Measurements from ENCODE around the gene DLG1. TPM values are rescaled to one million over a fixed set of nuclear protein-coding genes. Genes with fewer than 3 reads are reported as not detected.
A peak's percentile ranks its signal among the peaks of the same experiment; 100 is the strongest.
"Not testable (repeated sequence)": the region's sequence is repeated elsewhere in the genome, so short reads cannot be mapped to it uniquely, and the experiment has no call there.

Gene DLG1
- total RNA-seq, 4 donors from 2014 or later, result 71.4 to 90.4 (median 80.9) TPM

- Histone ChIP-seq H3K9me3 (no peaks in the 10 kb centered on the region), H3K27me3 (no peaks in the 10 kb centered on the region), H3K4me1 (peaks cover 7 to 43% (median 12%) of the 10 kb centered on the region in 3 donors), H3K27ac (peak overlapping the region; percentile 18 to 47 (median 42)), H3K36me3 (no peaks in the 10 kb centered on the region), H3K4me3 (no peak overlapping the region)
- WGBS, 2 donors (ENCODE audit: low coverage in 1 of 2), result 13 to 28% methylated on average over 5 of the region's 5 CpGs
- no peak for TF ChIP-seq CTCF (IDR thresholded peaks at IDR 0.05)
- peak; percentile 45 for TF ChIP-seq POLR2AphosphoS5 (IDR thresholded peaks at IDR 0.05)
- ATAC-seq, result peak; percentile 48
Measured at GRCh38 chr3:197216169-197216860, 82.1 kb downstream of the DLG1 start.

GRCh38 chr3:197212290-197212689 lies 86.1 kb downstream of the DLG1 start:
- WGBS, 2 donors (ENCODE audit: low coverage in 1 of 2), result 70 to 86% methylated on average over 5 of the region's 5 CpGs
- no peak for ATAC-seq
- H3K9me3 ChIP-seq, result no peaks in the 10 kb centered on the region

DNA sequence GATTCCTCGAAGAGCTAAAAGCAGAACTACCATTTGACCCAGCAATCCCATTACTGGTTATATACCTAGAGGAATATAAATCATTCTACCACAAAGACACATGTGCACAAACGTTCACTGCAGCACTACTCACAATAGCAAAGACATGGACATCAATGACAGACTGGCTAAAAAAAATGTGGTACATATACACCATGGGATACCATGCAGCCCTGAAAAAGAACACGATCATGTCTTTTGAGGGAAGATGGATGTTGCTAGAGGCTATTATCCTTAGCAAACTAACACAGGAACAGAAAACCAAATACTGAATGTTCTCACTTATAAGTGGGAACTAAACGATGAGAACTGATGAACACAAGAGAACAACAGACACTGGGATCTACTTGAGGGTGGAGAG lies 86.7 kb downstream of the DLG1 start:
- WGBS, 2 donors (ENCODE audit: low coverage in 1 of 2), result 91 to 98% methylated on average over 3 to 4 of the region's 4 CpGs
- not testable (repeated sequence) for H3K27ac ChIP-seq, H3K27me3 ChIP-seq, ATAC-seq, H3K36me3 ChIP-seq, H3K4me3 ChIP-seq, H3K9me3 ChIP-seq
- peaks cover 7 to 28% (median 7%) of the 10 kb centered on the region in 3 donors for H3K4me1 ChIP-seq

More at GRCh38 chr3:197212290-197212689, 86.1 kb downstream of the DLG1 start:
- Histone ChIP-seq H3K27me3 (no peaks in the 10 kb centered on the region), H3K36me3 (no peaks in the 10 kb centered on the region), H3K27ac (no peak overlapping the region), H3K4me1 (peaks cover 7 to 34% (median 9%) of the 10 kb centered on the region in 3 donors), H3K4me3 (no peak overlapping the region)
- no peak for TF ChIP-seq EP300 (IDR thresholded peaks at IDR 0.05)
- no peak for TF ChIP-seq POLR2AphosphoS5 (IDR thresholded peaks at IDR 0.05)
- no peak for TF ChIP-seq CTCF (IDR thresholded peaks at IDR 0.05)
- no peak for TF ChIP-seq POLR2A (IDR thresholded peaks at IDR 0.05)

GRCh38 chr3:197209366-197210260 lies 88.8 kb downstream of the DLG1 start:
- TF ChIP-seq POLR2A (IDR thresholded peaks at IDR 0.05) (no peak), CTCF (IDR thresholded peaks at IDR 0.05) (no peak), EP300 (IDR thresholded peaks at IDR 0.05) (no peak), POLR2AphosphoS5 (IDR thresholded peaks at IDR 0.05) (no peak)
- Histone ChIP-seq H3K27ac (no peak overlapping the region), H3K4me1 (peaks cover 0 to 15% (median 0%) of the 10 kb centered on the region in 3 donors), H3K27me3 (no peaks in the 10 kb centered on the region), H3K36me3 (no peaks in the 10 kb centered on the region), H3K9me3 (no peaks in the 10 kb centered on the region), H3K4me3 (no peak overlapping the region)
- no peak for ATAC-seq

DNA sequence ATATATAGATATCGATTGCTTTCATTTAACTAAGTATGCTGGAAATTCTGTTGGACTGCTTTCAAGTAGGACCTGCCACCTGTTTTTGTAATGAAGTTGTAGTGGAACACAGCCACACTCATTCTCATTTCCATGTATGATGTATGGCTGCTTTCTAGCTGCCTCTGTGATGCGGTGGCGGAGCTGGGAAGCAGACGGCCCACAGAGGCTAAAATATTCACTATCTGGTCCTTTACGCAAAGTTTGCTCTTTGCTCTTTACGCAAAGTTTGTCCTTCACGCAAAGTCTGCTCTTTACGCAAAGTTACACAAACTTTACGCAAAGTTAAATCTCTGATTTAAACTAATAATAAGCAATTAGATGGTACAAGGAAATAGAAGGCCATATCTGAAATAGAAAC lies 91.5 kb downstream of the DLG1 start:
- ATAC-seq, result no peak
- Histone ChIP-seq H3K36me3 (no peaks in the 10 kb centered on the region), H3K27ac (no peak overlapping the region), H3K4me1 (peaks cover 0 to 28% (median 0%) of the 10 kb centered on the region in 3 donors), H3K9me3 (no peaks in the 10 kb centered on the region), H3K27me3 (no peaks in the 10 kb centered on the region), H3K4me3 (no peak overlapping the region)
- TF ChIP-seq EP300 (IDR thresholded peaks at IDR 0.05) (no peak), CTCF (IDR thresholded peaks at IDR 0.05) (no peak), POLR2AphosphoS5 (IDR thresholded peaks at IDR 0.05) (no peak), POLR2A (IDR thresholded peaks at IDR 0.05) (no peak)
- 96 to 98% methylated on average over 5 to 7 of the region's 9 CpGs for WGBS, 2 donors (ENCODE audit: low coverage in 1 of 2)
